OCI-M1 (cell line): Measurements from ENCODE around the gene ZNF410.

ENCODE experiments used
- DNase-seq: peaks from one replicate; lab custom pipeline; 2025; lab: John Stamatoyannopoulos, UW

Gene ZNF410

DNA sequence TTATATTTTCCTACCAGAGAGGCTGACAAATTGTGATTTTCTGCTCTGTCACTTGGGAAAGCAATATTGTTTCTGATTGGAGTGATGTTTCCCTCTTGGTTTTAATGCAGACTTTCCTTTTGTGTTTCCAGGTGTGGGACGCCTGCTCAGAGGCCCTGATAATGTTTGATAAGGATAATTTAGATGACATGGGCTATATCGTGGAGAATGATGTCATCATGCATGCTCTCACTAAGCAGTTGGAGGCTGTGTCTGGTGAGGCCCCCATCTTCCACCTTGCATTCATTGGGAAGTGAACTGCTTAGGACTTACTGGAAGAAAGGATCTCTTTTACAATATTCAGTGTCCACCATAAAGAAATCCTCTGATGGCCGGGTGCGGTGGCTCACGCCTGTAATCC lies 69.0 kb downstream of the ZNF410 start:
- no peak for DNase-seq

DNA sequence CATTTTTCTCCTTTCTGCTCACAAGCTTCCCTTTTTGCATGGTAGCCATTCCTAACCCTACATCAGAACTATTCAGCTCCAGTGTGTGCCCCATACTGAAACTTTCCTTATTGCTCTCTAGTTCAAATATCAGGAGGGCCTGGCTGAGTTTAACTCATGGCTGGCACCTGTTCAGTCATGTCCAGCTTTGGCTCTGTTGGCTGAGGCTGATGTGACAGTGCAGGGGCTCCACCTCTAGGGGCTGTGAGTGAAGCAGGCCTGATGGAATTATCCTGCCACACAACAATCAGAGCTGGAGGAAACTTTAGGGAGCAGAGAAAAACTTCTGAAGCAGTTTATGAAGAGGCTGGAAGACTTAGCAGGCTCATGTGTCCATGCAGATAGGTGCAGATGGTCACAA lies 71.9 kb downstream of the ZNF410 start:
- no peak for DNase-seq

DNA sequence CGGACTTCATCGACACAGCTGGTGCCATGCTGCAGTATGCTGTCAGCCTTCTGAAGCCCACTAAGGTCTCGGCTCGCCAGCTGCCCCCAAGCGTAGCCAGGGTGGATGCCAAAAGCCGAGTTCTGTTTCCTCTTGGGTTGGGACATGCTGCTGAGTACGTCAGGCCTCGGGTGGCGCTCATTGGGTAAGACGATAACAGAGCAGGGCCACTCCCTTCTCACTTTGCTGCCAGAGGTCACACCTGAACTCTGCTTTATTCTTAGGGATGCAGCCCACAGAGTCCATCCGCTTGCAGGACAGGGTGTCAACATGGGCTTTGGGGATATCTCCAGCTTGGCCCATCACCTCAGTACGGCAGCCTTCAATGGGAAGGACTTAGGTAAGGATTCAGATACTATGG lies 74.5 kb downstream of the ZNF410 start:
- no peak for DNase-seq

DNA sequence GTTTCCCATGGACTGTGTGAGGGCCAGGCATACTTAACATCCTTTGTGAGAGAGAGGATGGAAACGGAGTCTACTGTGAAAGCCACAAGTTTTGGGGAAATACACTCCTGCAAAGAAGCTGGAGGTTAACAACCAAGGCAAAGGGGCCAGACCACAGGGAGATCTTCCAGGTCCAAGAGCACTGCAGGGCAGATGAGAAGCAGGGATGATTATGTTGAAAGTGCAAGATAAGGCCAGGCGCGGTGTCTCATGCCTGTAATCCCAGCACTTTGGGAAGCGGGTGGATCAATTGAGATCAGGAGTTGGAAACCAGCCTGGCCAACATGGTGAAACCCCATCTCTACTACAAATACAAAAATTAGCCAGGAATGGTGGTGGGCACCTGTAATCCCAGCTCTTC lies 78.6 kb downstream of the ZNF410 start:
- DNase-seq = no peak

DNA sequence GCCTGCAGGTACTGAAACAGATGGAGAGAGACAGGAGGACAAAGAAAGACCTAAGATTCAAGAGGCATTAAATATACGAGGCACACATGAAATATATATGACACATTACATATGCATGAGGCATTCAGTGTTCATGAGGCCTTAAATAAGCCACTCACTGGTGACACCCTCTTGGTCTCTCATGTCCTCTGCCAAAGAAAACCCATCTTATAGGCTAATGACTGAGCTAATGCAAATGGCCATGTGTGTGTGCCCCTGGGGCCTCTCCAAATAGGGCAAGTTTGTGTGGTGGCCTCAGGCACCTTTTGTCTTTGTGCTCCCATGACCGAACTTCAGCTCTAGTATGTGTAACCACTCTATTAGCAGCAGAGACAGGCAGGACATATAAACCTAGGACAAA lies 82.2 kb downstream of the ZNF410 start:
- DNase-seq = no peak

DNA sequence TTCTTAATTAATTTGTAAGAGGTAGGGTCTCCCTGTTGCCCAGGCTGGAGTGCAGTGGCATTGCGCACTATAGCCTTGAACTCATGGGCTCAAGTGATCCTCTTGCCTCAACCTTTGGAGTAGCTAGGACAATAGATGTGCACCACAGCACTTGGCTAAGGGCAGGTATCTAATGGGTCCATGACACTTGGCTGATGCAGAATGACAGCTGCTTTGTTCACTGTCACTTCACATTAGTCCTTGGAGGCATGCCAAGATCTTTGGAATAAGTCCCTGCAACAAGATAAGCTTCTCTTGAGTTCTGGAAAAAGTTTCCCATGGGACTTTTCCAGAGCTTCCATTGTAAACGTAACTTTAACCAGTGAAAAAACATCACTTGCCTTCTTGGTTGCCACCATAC lies 86.8 kb downstream of the ZNF410 start:
- no peak for DNase-seq

DNA sequence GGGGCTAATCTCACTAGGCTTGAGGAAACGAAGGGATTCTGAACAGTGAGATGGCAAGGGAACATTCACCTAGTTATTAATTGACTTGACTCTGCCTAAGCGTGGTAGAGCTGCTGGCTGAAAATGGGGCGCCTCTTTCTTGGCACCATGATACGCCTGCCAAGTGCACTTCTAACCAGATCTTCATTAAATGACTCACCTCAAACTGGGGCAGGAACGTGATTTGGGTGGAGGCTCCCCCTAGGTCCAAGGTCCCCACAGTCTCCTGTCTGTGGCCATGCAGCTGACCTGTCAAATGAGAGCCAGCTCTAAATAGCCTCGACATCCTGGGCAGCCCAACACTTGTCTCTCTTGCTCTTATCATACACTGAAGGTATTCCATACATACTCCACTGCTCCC lies 89.5 kb downstream of the ZNF410 start:
- no peak for DNase-seq

DNA sequence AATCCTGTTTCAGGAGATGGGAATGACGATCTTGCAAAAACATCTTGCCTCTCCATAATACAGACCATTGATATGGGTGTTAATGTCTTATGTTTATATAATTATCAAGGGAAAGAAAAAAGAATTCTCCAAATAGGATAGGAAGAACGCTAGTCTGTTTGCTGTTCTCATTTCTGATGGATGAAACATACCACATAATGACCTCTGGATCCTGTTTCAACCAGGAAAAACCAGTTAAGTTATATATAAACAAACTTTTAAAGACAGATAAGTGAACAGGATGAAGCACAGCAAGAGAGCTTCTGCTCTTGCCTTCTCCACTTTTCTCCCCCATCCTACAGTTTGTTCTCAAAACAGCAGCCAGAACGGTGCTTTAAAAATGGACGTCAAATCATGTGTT lies 91.2 kb downstream of the ZNF410 start:
- DNase-seq = no peak
